PC-3 (cell line): ENCODE data around the gene C1orf116. TPM values are rescaled to one million over a fixed set of nuclear protein-coding genes. Genes with fewer than 3 reads are reported as not detected.

ENCODE experiments used
- ATAC-seq: fragments of 200-7000 bp; cut with Tn5 transposase; 2 replicates; pipeline ENCODE4 v1.9.1; 2020; ENCODE audit warnings: mild to moderate bottlenecking, moderate library complexity
- BruUV-seq: library from RNA; stranded (reverse); fragments of 400-500 nt; replicated peaks from 2 replicates; lab custom pipeline; 2021; lab: Mats Ljungman, UMichigan
- CTCF ChIA-PET: fragments of 300-600 bp; sonication (Branson Sonifier 250); formaldehyde crosslinking; loops from one replicate; lab custom pipeline; 2022; ENCODE audit warnings: antibody characterized with exemption; lab: Charles Lee
- POLR2A ChIA-PET: fragments of 300-600 bp; sonication (Branson Sonifier 250); formaldehyde crosslinking; loops from one replicate; lab custom pipeline; 2022; ENCODE audit warnings: antibody characterized with exemption; ENCODE audit not compliant: unreplicated experiment; lab: Charles Lee
- DNase-seq: peaks from one replicate; pipeline ENCODE4 v3.0.0-alpha.2; 2015
- H2AFZ ChIP-seq: fragments of 300-600 bp; sonication (generic); 2 replicates; pipeline ENCODE4 v1.6.0; 2016; ENCODE audit warnings: antibody characterized with exemption, low read length
- H3F3A ChIP-seq: fragments of 300-600 bp; sonication (generic); one replicate; pipeline ENCODE4 v1.6.0; 2017; ENCODE audit warnings: antibody characterized with exemption, low read length, control low read depth, mild to moderate bottlenecking; ENCODE audit not compliant: unreplicated experiment
- H3K27ac ChIP-seq: fragments of 300-600 bp; sonication (generic); 2 replicates; pipeline ENCODE4 v1.5.1; 2016; ENCODE audit warnings: mild to moderate bottlenecking, low read length
- H3K27me3 ChIP-seq: fragments of 300-600 bp; sonication (generic); 2 replicates; pipeline ENCODE4 v1.6.1; 2016; ENCODE audit warnings: low read length, mixed read lengths
- H3K36me3 ChIP-seq: fragments of 300-600 bp; sonication (generic); 2 replicates; pipeline ENCODE4 v1.6.1; 2016; ENCODE audit warnings: low read depth, mixed run types, low read length, mixed read lengths
- H3K4me1 ChIP-seq: fragments of 300-600 bp; sonication (generic); 2 replicates; pipeline ENCODE4 v1.5.1; 2016; ENCODE audit warnings: low read length; ENCODE audit not compliant: insufficient read depth
- H3K4me2 ChIP-seq: fragments of 300-600 bp; sonication (generic); 2 replicates; pipeline ENCODE4 v1.6.0; 2016; ENCODE audit warnings: low read length
- H3K4me3 ChIP-seq: fragments of 300-600 bp; sonication (generic); 2 replicates; pipeline ENCODE4 v1.5.1; 2016; ENCODE audit warnings: mild to moderate bottlenecking, low read length, mixed read lengths
- H3K79me2 ChIP-seq: fragments of 300-600 bp; sonication (generic); 2 replicates; pipeline ENCODE4 v1.6.1; 2017; ENCODE audit warnings: low read length, mixed read lengths
- H3K9ac ChIP-seq: fragments of 300-600 bp; sonication (generic); 2 replicates; pipeline ENCODE4 v1.6.0; 2016; ENCODE audit warnings: mild to moderate bottlenecking, low read length
- H3K9me2 ChIP-seq: fragments of 300-600 bp; sonication (generic); replicated peaks from 2 replicates; pipeline ENCODE4 v1.6.1; 2016; ENCODE audit warnings: mixed run types, low read length, mixed read lengths
- H3K9me3 ChIP-seq: fragments of 300-600 bp; sonication (generic); 2 replicates; pipeline ENCODE4 v1.6.1; 2016; ENCODE audit warnings: low read length, mixed read lengths
- H4K20me1 ChIP-seq: fragments of 300-600 bp; sonication (generic); 2 replicates; pipeline ENCODE4 v1.6.1; 2016; ENCODE audit warnings: low read length, mixed read lengths
- EZH2 ChIP-seq: fragments of 300-600 bp; sonication (generic); IDR thresholded peaks from one replicate; pipeline ENCODE4 v1.6.1; 2017; ENCODE audit warnings: antibody characterized with exemption, mild to moderate bottlenecking, low read length; ENCODE audit not compliant: unreplicated experiment
- EZH2phosphoT487 ChIP-seq: fragments of 300-600 bp; sonication (generic); IDR thresholded peaks from 2 replicates; pipeline ENCODE4 v1.6.1; 2018; ENCODE audit warnings: mild to moderate bottlenecking, antibody characterized with exemption, low read length, borderline replicate concordance
- intact Hi-C: fragments of 100-400 bp; cut with micrococcal nuclease; formaldehyde crosslinking; loops from 2 replicates; pipeline ENCODE4 v1.9.0; 2023
- total RNA-seq: library from RNA; depleted of rRNA; stranded (reverse); fragments of >200 nt; gene quantifications from 2 replicates; pipeline ENCODE4 v1.2.3, GENCODE V29; 2014
- TF ChIP-seq, protein P1 (sequence below): fragments of 300-600 bp; sonication (generic); conservative IDR thresholded peaks from 2 replicates; pipeline ENCODE4 v1.5.1; 2017; ENCODE audit warnings: antibody characterized with exemption, low read depth, mild to moderate bottlenecking, low read length

C1orf116 gene
- total RNA-seq, 1 experiment from 2014 or later, result 34.9 TPM

DNA sequence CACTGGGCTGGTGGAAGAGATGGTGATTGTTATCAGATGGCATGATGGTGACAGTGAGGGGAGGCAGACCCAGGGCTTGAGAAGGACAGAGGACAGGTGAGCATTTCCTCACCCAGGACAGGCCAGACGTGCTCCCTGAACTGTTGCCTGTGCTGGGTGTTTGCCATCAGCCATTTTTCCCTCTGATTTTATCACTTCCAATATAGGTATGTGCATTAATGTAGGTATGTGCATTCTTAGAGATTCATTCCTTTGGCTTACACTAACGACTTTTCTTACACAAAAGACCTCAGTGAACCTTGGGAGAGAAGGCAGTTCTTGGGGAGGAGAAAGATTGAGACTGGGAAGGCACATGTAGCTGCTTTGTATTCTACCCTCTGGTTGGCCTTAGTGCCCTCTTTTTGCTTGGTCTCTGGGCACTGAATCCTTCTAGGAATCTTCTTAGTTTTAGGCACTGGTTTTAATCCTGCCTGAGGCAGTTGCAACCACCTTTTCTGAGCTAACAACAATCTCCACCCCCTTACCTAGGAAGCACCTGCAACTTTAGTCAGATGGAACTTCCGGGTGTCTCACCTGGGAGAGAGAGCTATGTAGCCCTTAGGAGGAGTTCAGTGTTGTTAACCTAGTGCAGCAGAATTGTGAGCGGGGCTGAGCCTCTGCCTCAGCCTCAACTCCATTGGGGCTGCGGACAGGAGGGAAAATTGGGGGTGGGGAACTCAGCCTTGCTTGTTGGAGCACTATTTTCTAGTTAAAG, 30.9 kb downstream of the C1orf116 start:
- no TSS peak for BruUV-seq
- ChIA-PET CTCF (interaction anchor here (0.5 kb wide), 1 partner anchor 56 kb away, joined by 11 read pairs; no protein-coding TSS in a partner anchor), POLR2A (interaction anchor here (0.9 kb wide), 1 partner anchor 26 kb away, joined by 3 read pairs; no protein-coding TSS in a partner anchor)
- no peak overlapping the region for H3K4me2 ChIP-seq
- intact Hi-C loops, result no loop called here
- ATAC-seq, result no peak
- H3K4me1 ChIP-seq, result peaks cover 61% of the 10 kb centered on the region
- peaks cover 12% of the 10 kb centered on the region for H3F3A ChIP-seq
- peak overlapping the region; percentile 92 for H3K27ac ChIP-seq
- H3K9ac ChIP-seq, result no peak overlapping the region
- no peaks in the 10 kb centered on the region for H3K9me2 ChIP-seq
- peak; percentile 69 for DNase-seq
- H3K9me3 ChIP-seq, result no peaks in the 10 kb centered on the region
- H3K36me3 ChIP-seq, result no peaks in the 10 kb centered on the region
- H2AFZ ChIP-seq, result 0 out of 2 replicates have a peak overlapping the region, but pooled peaks have one; percentile 0
- no peaks in the 10 kb centered on the region for H3K79me2 ChIP-seq
- no peaks in the 10 kb centered on the region for H3K27me3 ChIP-seq
- H4K20me1 ChIP-seq, result no peaks in the 10 kb centered on the region
- no peak overlapping the region for H3K4me3 ChIP-seq
- no peak for TF ChIP-seq EZH2
- TF ChIP-seq, protein P1, sequence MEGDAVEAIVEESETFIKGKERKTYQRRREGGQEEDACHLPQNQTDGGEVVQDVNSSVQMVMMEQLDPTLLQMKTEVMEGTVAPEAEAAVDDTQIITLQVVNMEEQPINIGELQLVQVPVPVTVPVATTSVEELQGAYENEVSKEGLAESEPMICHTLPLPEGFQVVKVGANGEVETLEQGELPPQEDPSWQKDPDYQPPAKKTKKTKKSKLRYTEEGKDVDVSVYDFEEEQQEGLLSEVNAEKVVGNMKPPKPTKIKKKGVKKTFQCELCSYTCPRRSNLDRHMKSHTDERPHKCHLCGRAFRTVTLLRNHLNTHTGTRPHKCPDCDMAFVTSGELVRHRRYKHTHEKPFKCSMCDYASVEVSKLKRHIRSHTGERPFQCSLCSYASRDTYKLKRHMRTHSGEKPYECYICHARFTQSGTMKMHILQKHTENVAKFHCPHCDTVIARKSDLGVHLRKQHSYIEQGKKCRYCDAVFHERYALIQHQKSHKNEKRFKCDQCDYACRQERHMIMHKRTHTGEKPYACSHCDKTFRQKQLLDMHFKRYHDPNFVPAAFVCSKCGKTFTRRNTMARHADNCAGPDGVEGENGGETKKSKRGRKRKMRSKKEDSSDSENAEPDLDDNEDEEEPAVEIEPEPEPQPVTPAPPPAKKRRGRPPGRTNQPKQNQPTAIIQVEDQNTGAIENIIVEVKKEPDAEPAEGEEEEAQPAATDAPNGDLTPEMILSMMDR, result no peak

DNA sequence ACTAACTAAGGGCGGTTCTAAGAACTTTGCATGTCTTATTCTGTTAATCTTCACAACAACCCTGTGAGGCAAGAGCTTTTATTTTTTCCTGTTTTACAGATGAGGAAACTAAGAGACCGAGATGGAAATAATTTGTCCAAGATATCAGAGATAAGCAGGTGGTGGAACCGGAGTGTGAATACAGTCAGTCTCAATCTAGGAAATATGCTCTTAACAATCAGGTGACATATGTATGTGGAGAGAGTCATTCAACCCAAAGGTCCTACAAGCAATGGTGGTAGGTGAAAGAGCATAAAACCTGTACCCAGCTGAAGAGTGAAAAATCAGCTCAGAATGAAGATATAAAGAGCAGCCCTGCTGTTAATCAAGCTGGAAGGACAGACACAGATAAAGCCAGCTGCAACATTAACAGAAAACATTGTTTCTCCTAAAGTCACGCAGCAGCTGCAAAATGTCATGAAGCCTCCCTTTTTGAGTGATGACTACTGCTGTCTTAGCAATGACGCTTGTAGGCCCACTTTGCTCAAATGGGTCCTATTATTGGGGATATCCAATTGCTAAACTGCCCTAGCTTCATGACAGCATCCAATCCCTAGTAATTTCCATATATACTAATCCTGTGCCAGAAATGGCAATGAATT, 31.8 kb downstream of the C1orf116 start:
- Histone ChIP-seq H3K4me3 (no peak overlapping the region), H3K4me2 (no peak overlapping the region), H3F3A (peaks cover 4% of the 10 kb centered on the region), H4K20me1 (no peaks in the 10 kb centered on the region), H3K27me3 (no peaks in the 10 kb centered on the region), H3K9ac (no peak overlapping the region), H3K9me2 (no peaks in the 10 kb centered on the region), H3K27ac (no peak overlapping the region), H3K79me2 (no peaks in the 10 kb centered on the region), H2AFZ (no peak overlapping the region), H3K36me3 (no peaks in the 10 kb centered on the region), H3K9me3 (no peaks in the 10 kb centered on the region), H3K4me1 (peaks cover 52% of the 10 kb centered on the region)
- BruUV-seq, result no TSS peak
- POLR2A ChIA-PET, result no interaction called here
- DNase-seq (no peak), ATAC-seq (no peak)
- CTCF ChIA-PET, result interaction anchor here (0.5 kb wide), 1 partner anchor 57 kb away, joined by 11 read pairs; no protein-coding TSS in a partner anchor
- TF ChIP-seq EZH2 (no peak), EZH2phosphoT487 (no peak)
- TF ChIP-seq, protein P1, result no peak
- intact Hi-C loops, result no loop called here
